Measurements from ENCODE around the gene MAP3K7CL. TPM values are rescaled to one million over a fixed set of nuclear protein-coding genes. Genes with fewer than 3 reads are reported as not detected.

The MAP3K7CL gene
- total RNA-seq, 1 donor from 2014 or later = 3.0 TPM

DNA sequence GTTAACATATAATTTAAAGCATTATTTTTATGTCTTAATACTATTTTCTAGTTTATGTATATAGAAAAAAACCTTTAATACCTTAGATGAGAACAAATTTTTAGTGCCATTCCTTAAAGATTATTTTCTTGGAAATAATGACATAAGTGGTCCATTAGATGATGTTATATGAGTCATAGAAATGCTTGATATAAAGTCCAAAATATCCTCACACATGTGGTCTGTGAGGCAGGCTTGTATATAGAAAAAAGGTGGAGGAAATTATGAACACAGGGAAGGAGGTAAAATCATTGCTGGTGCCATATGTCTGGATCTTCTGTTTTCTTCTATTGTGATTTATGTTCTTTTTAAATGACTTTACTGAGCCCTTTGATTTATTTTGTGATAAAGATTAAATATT is 79.3 kb downstream of the MAP3K7CL start:
- H3K36me3 ChIP-seq (ENCODE audit: control insufficient read depth, insufficient read depth, low read length) = no peaks in the 10 kb centered on the region
- H3K4me3 ChIP-seq (ENCODE audit: low read depth, low read length) = no peak overlapping the region
- no peak for TF ChIP-seq CTCF (IDR thresholded peaks at IDR 0.05; ENCODE audit: insufficient read depth, low read length, poor library complexity, severe bottlenecking)
- no peaks in the 10 kb centered on the region for H3K27me3 ChIP-seq (ENCODE audit: control insufficient read depth, insufficient read depth, low read length)
- no peak for DNase-seq (ENCODE audit: low read depth)

GRCh38 chr21:29211205-29211604 is 80.8 kb downstream of the MAP3K7CL start:
- Histone ChIP-seq H3K4me3 (ENCODE audit: low read depth, low read length) (no peak overlapping the region), H3K27me3 (ENCODE audit: control insufficient read depth, insufficient read depth, low read length) (no peaks in the 10 kb centered on the region), H3K36me3 (ENCODE audit: control insufficient read depth, insufficient read depth, low read length) (no peaks in the 10 kb centered on the region)
- DNase-seq (ENCODE audit: low read depth) = no peak
- no peak for TF ChIP-seq CTCF (IDR thresholded peaks at IDR 0.05; ENCODE audit: insufficient read depth, low read length, poor library complexity, severe bottlenecking)

- no peak for TF ChIP-seq CTCF (IDR thresholded peaks at IDR 0.05; ENCODE audit: insufficient read depth, low read length, poor library complexity, severe bottlenecking)
- no peaks in the 10 kb centered on the region for H3K36me3 ChIP-seq (ENCODE audit: control insufficient read depth, insufficient read depth, low read length)
- no peaks in the 10 kb centered on the region for H3K27me3 ChIP-seq (ENCODE audit: control insufficient read depth, insufficient read depth, low read length)
- DNase-seq (ENCODE audit: low read depth) = no peak
- H3K4me3 ChIP-seq (ENCODE audit: low read depth, low read length) = no peak overlapping the region
Measured at GRCh38 chr21:29212446-29212845, 82.0 kb downstream of the MAP3K7CL start.

DNA sequence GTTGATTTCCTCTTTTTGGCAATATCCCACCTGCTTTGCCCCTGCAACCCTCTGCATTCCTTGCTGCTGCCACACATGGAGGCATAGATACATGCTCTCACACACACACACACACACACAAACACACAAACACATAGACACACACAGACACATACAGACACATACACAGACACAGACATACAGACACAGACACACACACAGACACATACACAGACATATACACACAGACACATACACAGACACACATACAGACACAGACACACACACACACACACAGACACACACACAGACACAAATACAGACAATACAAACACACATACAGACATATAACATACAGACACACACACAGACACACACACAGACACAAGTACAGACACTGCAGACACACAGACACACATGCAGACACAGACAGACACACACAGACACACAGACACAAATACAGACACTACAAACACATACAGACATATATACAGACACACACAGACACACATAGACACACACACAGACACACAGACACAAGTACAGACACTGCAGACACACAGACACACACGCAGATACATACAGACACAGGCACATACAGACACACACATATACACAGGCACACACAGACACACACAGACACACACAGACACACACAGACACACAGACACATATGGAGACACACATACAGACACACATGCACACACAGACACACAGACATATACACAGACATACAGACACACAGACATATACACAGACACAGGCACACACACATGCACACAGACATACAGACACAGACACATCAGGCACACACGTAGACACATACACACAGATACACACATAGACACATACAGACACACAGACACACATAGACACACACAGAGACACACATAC is 83.3 kb downstream of the MAP3K7CL start:
- Histone ChIP-seq H3K36me3 (ENCODE audit: control insufficient read depth, insufficient read depth, low read length) (no peaks in the 10 kb centered on the region), H3K4me3 (ENCODE audit: low read depth, low read length) (no peak overlapping the region), H3K27me3 (ENCODE audit: control insufficient read depth, insufficient read depth, low read length) (no peaks in the 10 kb centered on the region)
- no peak for TF ChIP-seq CTCF (IDR thresholded peaks at IDR 0.05; ENCODE audit: insufficient read depth, low read length, poor library complexity, severe bottlenecking)
- no peak for DNase-seq (ENCODE audit: low read depth)

DNA sequence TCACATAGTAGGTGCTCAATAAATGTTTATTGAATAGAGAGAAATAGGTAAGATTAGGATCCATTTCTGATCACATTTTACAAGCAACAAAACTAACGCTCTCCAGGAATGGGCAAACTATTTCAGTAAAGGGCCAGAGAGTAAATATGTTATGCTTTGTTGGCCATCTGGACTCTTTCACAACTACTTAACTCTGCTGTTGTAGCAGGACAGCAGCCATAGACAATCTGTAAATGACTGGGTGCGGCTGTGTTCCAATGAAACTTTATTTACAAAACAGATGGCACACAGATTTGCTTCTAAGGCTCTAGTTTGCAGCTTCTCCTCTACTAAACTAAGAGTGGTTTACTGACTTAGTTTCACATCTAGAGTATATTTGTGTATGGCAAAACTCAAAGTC is 85.3 kb downstream of the MAP3K7CL start:
- no peak for DNase-seq (ENCODE audit: low read depth)
- TF ChIP-seq CTCF (IDR thresholded peaks at IDR 0.05; ENCODE audit: insufficient read depth, low read length, poor library complexity, severe bottlenecking) = no peak
- no peaks in the 10 kb centered on the region for H3K27me3 ChIP-seq (ENCODE audit: control insufficient read depth, insufficient read depth, low read length)
- H3K4me3 ChIP-seq (ENCODE audit: low read depth, low read length) = no peak overlapping the region
- no peaks in the 10 kb centered on the region for H3K36me3 ChIP-seq (ENCODE audit: control insufficient read depth, insufficient read depth, low read length)

Data from kidney epithelial cell (primary cell).